HL-60/S4 treated with phorbol 12-myristate 13-acetate at 8.2 ng/mL for 4 days and 3 days (cell line): Measurements from ENCODE around the gene IGFBP3.

Experiments
- in situ Hi-C: fragments of 300-500 bp; cut with MboI; formaldehyde crosslinking; loops from 2 replicates; pipeline ENCODE4 v1.15.0; 2022; ENCODE audit warnings: low sequenced_read_pairs

Gene IGFBP3

DNA sequence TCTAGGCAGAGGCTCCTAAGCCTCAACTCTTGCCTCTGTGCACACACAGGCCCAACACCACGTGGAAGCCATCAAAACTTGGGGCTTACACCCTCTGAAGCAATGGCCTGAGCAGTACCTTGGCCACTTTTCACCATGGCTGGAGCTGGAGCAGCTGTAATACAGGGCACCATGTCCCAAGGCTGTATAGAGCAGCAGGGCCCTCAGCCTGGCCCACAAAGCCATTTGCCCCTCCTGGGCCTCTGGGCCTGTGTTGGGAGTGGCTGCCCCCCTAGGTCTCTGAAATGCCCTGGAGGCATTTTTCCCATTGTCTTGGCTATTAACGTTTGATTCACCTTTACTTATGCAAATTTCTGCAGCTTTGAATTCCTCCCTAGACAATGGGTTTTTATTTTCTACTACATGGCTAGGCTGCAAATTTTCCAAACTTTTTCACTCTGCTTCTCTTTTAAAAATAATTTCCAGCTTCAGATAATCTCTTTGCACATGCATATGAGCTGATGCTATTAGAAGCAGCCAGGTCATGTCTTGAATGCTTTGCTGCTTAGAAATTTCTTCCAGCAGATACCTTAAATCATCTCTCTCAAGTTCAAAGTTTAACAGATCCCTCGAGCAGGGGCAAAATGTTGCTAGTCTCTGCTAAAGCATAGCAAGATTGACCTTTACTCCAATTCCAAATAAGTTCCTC is 42.5 kb downstream of the IGFBP3 start:
- in situ Hi-C loops = no loop called here

DNA sequence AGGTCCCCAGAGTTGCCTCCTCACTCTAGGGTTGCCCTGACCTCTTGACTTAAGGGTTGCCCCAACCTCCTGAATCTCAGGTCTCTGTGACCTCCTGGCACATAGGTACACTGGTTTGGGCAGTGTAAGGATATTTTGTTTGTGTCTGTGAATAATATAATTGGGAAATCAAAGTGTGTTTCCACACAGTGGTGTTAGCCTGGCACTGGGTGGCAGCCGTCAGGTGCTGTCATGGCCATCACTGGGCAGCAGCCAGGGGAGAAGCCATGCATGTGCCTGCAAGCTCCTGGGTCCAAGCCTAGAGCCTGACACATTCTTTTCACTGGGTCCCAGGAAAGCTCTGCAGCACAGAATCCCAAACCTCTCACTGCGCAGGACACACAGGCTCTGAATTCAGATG is 44.6 kb downstream of the IGFBP3 start:
- in situ Hi-C loops = no loop called here

DNA sequence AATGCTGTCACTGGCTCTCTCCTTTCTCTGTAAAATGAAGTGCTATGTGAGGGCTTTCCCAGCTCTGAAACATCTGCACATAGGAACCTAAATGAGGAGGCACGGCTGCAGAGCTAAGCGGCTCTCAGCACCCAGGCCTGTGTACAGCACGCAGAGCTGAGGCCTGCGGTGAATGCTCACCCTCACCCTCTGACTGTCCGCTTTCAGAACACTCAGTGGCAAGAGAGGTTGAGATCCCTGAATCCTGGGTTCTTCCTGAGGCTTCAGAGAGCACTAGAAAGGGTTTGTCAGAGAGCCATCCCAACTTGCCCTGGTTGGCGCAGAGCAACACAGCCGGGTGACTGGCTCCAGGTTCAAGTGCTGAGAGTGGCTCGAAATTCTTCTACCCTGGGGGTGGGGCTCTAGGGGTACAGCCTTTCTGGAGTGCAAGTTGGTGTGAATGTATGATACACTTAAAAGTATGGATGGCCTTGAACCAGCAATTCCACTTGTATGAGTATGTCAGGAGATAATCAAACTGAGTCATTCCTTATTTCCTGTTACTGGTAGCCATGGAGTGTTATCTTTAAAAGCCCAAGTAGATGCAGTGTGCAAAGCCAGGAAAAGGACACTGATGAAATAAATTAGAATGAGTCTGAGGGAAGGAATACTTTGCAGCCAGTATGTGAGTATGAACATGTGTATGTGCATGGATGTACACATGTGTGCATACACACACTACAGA is 46.5 kb downstream of the IGFBP3 start:
- in situ Hi-C loops = loop anchor here (25.0 kb wide), 1 partner anchor 712 kb away; the partner anchor contains the start of gene RAMP3

DNA sequence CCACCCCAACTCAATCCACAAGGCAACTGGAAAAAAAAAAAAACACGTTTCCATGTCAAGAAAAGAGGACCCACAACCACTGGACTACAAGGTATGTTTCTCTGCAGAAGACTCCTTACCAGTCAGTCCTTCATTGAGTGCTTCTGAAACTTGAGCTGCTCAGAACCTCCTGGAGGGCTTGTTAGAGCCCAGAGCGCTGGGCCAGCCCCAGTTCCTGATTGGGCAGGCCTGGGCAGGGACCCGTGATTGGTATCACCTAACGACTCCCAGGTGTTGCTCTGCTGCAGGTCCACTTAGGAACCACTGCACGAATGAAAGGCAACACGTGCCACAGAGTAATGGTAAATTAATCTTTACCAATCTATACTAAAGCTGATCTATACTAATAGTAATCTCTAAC is 47.7 kb downstream of the IGFBP3 start:
- in situ Hi-C loops = loop anchor here (25.0 kb wide), 1 partner anchor 711 kb away; the partner anchor contains the start of gene RAMP3

DNA sequence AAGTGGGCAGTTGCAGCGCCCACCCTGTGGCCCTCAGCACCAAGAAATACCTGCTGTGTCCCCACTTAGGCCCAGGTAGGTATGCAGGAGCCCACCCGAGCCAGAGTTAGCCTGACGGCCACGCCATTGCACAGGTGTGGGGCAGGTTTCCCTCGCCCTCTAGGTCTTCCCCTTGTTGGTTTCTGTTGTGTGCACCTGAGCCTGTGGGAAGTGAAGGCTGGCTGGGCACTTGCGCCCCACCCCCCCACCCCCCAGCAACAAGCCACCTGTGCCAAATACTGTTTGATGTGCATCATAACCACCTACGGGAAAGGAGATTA is 48.1 kb downstream of the IGFBP3 start, which contains the start of gene CCDC201:
Gene CCDC201 (minus strand): TSS at position 48 of the 320 bp plus-strand sequence. CDS start 75 bp downstream, outside the sequence.
- in situ Hi-C loops = loop anchor here (25.0 kb wide), 1 partner anchor 711 kb away; the partner anchor contains the start of gene RAMP3

DNA sequence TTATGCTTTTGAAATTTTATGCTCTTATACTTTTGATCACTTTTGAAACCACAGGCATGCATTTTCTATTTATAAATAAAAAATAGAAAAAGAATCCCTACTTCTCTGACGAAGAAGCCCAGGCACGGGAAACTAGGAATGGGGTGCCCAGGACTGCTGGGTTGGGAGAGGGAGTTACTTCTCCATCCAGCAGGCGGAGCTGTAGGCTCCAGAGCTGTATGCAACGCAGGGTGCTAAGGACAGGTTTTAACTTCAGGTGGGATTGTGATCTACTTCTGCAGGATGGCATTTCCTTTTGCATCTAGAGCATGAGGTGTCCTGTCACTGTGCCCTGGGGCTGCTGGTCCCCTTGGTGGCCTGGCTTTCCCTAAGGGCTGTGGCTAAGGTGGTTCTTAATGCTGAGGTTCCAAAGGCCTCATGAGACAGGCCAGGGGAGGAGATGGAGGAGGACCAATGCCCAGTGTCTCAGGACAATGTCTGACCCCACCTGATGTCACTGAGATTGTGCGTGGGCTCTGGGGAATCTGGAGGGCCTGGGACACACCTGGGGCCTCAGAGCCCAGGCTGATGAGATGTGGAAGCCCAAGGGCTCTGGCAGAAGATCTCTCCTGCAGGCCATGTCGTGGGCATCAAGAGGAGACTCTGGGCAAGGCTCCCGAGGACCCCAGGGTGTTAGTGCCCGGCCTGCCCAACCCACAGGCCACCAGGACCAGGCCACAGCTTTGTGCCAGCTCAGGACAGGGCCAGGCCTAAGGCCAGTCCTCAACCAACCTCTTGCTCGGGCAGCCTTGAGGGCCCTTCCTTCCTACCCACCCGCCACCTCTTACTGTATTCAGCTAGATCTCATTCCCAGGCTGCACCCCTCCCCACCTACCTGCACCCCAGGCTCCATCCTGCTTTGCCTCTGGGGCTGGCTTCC is 48.7 kb downstream of the IGFBP3 start:
- in situ Hi-C loops = loop anchor here (25.0 kb wide), 1 partner anchor 710 kb away; the partner anchor contains the start of gene RAMP3

DNA sequence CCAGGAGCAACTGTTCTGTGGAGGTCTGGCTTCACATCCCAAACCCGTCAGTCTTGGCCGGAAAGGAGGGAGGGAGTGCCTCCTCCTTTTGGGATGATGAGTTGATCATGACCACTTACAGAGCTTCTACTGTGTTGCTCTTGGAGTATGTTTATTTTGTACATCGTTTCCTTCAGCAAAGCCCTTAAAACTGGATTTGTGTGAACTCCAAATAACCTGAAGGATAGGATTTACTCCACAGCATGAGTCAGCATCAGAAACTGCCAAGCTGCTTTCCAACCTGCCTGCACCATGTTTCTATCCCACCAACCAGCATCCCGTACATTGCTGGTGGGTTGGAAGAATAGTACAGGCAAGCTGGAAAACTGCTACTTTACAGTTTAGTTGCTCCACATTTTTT is 51.6 kb downstream of the IGFBP3 start:
- in situ Hi-C loops = loop anchor here (25.0 kb wide), 1 partner anchor 707 kb away; the partner anchor contains the start of gene RAMP3

DNA sequence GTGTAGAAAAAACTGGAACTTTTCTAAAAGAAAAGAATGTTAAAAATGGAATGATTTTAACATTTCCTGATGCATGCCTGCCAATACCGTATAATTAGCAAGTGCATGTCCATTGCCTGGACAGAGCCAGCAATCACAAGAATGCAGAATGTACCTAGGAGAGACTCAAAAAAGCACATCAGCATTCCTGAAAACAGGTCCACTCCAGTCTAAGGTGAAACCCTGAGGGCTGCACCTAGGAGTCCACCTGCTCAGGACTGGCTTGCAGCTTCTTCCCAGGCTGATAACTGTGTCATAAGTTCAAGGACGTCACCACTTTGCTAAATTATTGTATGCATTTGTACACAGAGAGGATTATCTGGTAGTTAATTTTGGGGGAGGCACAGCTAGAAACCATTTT is 53.6 kb downstream of the IGFBP3 start:
- in situ Hi-C loops = loop anchor here (25.0 kb wide), 1 partner anchor 705 kb away; the partner anchor contains the start of gene RAMP3

DNA sequence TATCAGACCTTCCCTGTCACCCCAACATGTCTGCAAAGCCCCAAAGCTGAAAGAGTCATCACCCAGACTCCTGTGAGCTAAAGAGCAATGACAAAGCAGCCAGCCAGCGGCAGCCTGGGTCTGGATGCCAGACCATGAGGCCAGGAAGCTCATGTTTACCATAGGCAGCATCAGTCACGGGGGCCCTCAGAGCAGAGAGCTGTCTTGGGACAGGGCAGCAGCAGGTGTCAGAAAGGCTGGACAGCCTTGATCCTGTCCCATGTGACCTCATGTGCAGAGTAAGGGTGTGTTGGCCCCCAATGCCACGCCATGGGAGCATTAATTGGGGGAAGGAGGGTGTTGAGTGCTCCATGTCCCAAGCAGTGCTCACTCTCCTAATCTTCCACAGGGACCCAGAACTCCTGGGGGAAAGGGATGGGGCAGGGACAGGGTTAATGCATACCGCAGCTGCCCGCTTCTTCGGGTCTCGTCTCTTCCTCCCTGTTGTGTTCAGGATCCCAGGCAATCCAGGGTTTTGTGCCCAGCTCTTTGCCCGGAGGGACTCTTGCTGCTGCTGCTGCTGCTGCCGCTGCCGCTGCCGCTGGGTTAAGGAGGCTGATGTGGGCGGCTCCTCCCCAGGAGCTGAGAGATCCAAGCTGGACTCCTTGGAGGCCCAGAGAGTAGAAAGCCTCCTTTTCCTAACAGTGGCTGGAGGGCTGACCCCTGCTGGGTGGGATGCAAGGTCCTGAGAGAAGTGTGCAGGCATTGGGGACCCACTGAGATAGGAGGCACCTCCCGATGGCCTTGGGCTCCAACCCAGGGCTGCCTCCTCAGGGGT is 55.3 kb downstream of the IGFBP3 start:
- in situ Hi-C loops = loop anchor here (25.0 kb wide), 1 partner anchor 704 kb away; the partner anchor contains the start of gene RAMP3

DNA sequence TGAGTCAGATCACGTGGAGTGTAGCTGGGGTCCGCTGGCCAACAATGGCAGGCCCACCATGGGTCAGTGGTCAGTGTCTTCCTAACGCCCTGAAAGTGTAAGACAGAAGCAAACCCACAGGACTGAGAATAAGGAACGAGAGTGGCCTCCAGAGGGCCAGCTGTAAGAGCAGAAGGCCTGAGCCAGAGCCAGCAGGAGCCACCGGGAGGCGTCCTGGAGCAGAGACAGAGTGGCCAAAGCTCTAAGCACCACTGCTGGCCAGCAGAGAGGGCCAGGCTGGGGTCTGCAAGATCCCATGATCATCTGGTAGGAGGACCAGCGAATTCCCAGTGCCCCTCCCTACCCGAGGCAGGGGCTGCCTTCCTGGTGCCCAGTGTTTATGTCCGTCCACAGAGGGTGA is 57.4 kb downstream of the IGFBP3 start:
- in situ Hi-C loops = loop anchor here (25.0 kb wide), 1 partner anchor 701 kb away; the partner anchor contains the start of gene RAMP3
